ENCODE measurements around the gene PDP2.

The PDP2 gene

DNA sequence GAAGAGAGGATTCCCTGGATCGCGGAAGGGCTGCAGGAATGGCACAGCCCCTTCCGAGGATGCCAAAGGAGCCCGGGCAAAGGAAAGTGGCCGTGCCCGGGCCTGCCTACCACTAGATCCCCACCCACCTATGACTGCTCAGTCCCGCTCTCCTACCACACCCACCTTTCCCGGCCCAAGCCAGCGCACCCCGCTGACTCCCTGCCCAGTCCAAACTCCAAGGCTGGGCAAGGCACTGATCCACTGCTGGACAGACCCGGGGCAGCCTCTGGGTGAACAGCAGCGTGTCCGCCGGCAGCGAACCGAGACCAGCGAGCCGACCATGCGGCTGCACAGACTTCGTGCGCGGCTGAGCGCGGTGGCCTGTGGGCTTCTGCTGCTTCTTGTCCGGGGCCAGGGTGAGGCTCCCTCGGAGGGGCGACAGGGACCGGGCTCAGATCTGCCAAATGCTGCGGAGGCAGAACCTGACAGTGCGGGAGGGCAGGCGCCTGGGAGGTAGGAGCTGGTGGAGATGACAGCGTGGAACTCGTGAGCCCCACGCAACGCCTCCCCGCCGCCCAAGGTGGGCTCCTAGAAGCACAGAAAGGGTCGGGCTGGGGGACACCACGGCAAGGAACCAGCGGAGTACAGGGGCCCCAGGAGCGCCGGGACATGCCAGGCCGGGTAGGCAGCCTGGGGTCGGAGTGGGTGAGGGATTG is 55.1 kb downstream of the PDP2 start, which contains the start of gene CES2:
Gene CES2 (plus strand): TSS at position 203 of the 698 bp plus-strand sequence. CDS start 120 bp downstream, at position 323.
- no peak for DNase-seq (ENCODE audit: low read depth in 3 of 3, low spot score in 1 of 3)

DNA sequence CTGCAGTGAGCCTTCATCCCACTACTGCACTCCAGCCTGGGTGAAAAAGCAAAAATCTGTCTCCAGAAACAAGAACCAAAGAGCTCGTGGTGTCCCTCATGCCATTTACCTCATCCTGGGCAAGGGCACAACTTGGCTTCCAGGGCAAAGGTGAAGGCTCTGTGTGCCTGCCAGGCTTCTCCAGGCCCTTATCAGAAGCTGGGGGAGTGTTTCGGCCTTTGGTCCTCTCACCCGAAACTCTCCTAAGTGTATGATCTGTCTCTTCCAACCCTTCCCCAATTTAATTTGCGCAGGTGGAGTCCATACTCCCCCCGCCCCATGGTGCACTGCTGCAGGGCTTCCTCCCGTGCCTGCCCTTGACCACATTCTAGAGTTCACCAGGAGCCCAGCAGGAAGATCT is 56.1 kb downstream of the PDP2 start:
- no peak for DNase-seq (ENCODE audit: low read depth in 3 of 3, low spot score in 1 of 3)

DNA sequence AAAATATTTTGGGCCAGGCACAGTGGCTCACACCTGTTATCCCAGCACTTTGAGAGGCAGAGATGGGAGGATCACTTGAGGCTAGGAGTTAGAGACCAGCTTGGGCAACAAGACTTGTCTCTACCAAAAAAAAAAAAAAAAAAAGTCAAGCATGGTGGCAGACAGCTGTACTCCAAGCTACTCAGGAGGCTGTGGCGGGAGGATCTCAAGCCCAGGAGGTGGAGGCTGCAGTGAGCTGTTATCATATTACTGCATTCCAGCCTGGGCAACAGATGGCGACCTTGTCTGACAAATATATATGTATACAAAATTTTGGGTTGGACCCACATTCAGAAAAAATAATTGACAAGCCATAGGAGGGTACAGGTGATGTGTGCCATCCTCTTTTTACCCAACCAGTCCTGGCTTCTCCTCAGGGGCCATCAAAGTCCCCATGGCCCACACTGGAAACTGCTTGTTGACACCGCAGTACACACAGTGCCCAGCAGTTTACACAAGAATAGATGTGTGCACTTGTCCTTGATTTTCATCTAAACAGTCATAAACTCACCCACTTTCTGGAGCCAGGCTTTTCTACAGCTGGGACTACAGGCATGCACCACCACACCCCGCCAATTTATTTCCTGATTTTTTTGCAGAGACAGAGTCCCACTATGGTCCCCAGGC is 56.7 kb downstream of the PDP2 start:
- DNase-seq (ENCODE audit: low read depth in 3 of 3, low spot score in 1 of 3): no peak

DNA sequence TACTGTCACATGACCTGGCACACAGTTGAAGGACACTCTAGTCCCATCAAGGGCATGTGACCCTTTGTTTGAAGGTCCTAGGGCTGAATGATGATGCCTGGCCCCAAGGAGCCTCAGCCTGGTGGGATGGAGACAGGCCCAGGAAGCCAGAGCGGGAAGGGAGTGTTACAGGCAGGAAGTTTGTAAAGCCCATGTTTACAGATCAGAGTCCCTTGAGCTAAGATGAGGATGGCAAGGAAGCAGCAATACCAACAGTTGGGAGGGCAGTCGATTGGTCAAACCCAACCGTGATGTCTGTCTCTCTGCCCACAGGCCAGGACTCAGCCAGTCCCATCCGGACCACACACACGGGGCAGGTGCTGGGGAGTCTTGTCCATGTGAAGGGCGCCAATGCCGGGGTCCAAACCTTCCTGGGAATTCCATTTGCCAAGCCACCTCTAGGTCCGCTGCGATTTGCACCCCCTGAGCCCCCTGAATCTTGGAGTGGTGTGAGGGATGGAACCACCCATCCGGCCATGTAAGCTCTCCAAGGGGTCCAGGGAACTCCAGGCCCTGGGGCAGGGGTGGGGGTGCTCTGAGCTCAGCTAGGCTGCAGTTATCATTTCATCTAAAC is 57.5 kb downstream of the PDP2 start:
- DNase-seq (ENCODE audit: low read depth in 3 of 3, low spot score in 1 of 3): no peak

DNA sequence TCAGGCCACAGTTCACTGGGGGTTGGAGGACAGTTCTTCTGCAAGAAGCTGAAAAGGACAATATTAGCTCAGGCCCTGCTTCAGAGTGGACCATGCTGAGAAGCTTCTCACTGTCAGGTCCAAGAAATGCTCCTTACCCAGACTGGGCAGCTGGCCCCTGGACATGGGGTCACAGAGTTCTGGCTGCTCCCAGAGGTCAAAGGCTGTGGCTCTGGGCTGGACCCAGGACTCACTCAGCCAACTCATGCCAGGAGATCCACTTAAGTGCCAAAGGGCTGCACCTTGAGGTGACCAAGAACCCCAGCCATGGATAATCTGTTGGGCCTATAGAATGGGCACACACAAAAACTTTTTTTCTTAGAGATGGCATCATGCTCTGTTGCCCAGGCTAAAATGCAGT is 59.1 kb downstream of the PDP2 start:
- no peak for DNase-seq (ENCODE audit: low read depth in 3 of 3, low spot score in 1 of 3)

DNA sequence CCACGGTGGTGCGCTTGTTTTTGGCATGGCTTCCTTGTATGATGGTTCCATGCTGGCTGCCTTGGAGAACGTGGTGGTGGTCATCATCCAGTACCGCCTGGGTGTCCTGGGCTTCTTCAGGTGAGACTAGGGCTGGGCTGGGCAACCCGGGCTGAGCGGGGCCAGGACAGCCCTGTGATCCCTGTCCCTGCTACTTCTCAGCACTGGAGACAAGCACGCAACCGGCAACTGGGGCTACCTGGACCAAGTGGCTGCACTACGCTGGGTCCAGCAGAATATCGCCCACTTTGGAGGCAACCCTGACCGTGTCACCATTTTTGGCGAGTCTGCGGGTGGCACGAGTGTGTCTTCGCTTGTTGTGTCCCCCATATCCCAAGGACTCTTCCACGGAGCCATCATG is 59.9 kb downstream of the PDP2 start:
- no peak for DNase-seq (ENCODE audit: low read depth in 3 of 3, low spot score in 1 of 3)
